Tibial artery (tissue), 4 donors: ENCODE results near the gene DND1.
"Not testable (repeated sequence)": the region's sequence is repeated elsewhere in the genome, so short reads cannot be mapped to it uniquely, and the experiment has no call there.

Experiments
- DNase-seq, 2 donors: peaks; one replicate each; pipeline ENCODE4 v3.0.0-alpha.2; 2019
- H3K27ac ChIP-seq, 2 donors: fragments of 200-600 bp; sonication (generic) in 1 of 2; 1 replicate in 1 of 2; 2 replicates in 1 of 2; pipeline ENCODE4 v1.5.1; 2018 to 2019; ENCODE audit warnings: mild to moderate bottlenecking in 1 of 2
- H3K27me3 ChIP-seq, 2 donors: fragments of 200-600 bp; sonication (generic) in 1 of 2; one replicate each; pipeline versions ENCODE4 v1.5.1 to v1.6.0; 2016 to 2019
- H3K36me3 ChIP-seq, 3 donors: fragments of 200-600 bp; sonication (generic) in 2 of 3; one replicate each; pipeline ENCODE4 v1.5.1; 2016 to 2019; ENCODE audit warnings: mild to moderate bottlenecking in 2 of 3
- H3K4me1 ChIP-seq, 4 donors: fragments of 200-600 bp; sonication (generic) in 2 of 4; 1 replicate in 3 of 4; 2 replicates in 1 of 4; pipeline ENCODE4 v1.5.1; 2016 to 2019
- H3K4me3 ChIP-seq, 2 donors: fragments of 200-600 bp; sonication (generic) in 1 of 2; 1 replicate in 1 of 2; 2 replicates in 1 of 2; pipeline ENCODE4 v1.5.1; 2018 to 2019; ENCODE audit warnings: mild to moderate bottlenecking in 2 of 2
- H3K9me3 ChIP-seq, 3 donors: fragments of 200-600 bp; sonication (generic) in 1 of 3; one replicate each; pipeline ENCODE4 v1.5.1; 2016 to 2019
- CTCF ChIP-seq, 2 experiments: fragments of 200-600 bp in 1 of 2; fragments of 450-650 bp in 1 of 2; IDR thresholded peaks; one replicate each; pipeline ENCODE4 v1.5.1; 2017 to 2019; ENCODE audit warnings: antibody characterized with exemption in 2 of 2, mild to moderate bottlenecking in 1 of 2, moderate library complexity in 1 of 2
- intact Hi-C: fragments of 100-400 bp; cut with DNase I; formaldehyde crosslinking; loops from one replicate; pipeline ENCODE4 v1.15.0; 2023; ENCODE audit warnings: low total_unique reads

The DND1 gene

GRCh38 chr5:140673187-140673976 lies at the start of gene DND1:
Gene DND1, minus strand, starts transcription at chr5:140673576. Its CDS starts 34 bp downstream, at chr5:140673542.
- intact Hi-C loops, result no loop called here
- H3K9me3 ChIP-seq, result no peaks in the 10 kb centered on the region
- H3K27ac ChIP-seq, result no peak within 1 kb of the TSS
- H3K27me3 ChIP-seq, result no peaks in the 10 kb centered on the region
- peak within 1 kb of the TSS in 1 of 2 donors; percentile 13 for H3K4me3 ChIP-seq
- no peak for DNase-seq
- no peak for TF ChIP-seq CTCF (IDR thresholded peaks at IDR 0.05)
- peaks cover 0 to 6% (median 0%) of the 10 kb centered on the region in 4 donors for H3K4me1 ChIP-seq
- peaks cover 49 to 97% (median 71%) of the 10 kb centered on the region in 3 donors for H3K36me3 ChIP-seq

- intact Hi-C loops, H3K9me3 ChIP-seq, H3K36me3 ChIP-seq, H3K27me3 ChIP-seq, DNase-seq, H3K4me3 ChIP-seq, H3K4me1 ChIP-seq, H3K27ac ChIP-seq: not testable (repeated sequence)
These were observed 48.0 kb upstream of the DND1 start for GRCh38 chr5:140721395-140721794.

GRCh38 chr5:140720738-140721137 lies 47.4 kb upstream of the DND1 start:
- H3K9me3 ChIP-seq, intact Hi-C loops, H3K4me1 ChIP-seq: not testable (repeated sequence)

GRCh38 chr5:140718266-140718592 lies 44.9 kb upstream of the DND1 start:
- Histone ChIP-seq H3K4me1 (no peaks in the 10 kb centered on the region), H3K27ac (peak overlapping the region; percentile 9 to 14), H3K4me3 (no peak overlapping the region), H3K9me3 (no peaks in the 10 kb centered on the region), H3K36me3 (no peaks in the 10 kb centered on the region), H3K27me3 (no peaks in the 10 kb centered on the region)
- DNase-seq, result no peak
- no peak for TF ChIP-seq CTCF (IDR thresholded peaks at IDR 0.05)
- intact Hi-C loops, result loop anchor here (10.0 kb wide), 1 partner anchor 153 kb away; the partner anchor contains the start of genes APBB3 and SLC35A4

More at GRCh38 chr5:140720738-140721137, 47.4 kb upstream of the DND1 start:
- not testable (repeated sequence) for H3K27me3 ChIP-seq, H3K36me3 ChIP-seq, H3K27ac ChIP-seq, H3K4me3 ChIP-seq, DNase-seq

GRCh38 chr5:140716238-140716637 lies 42.9 kb upstream of the DND1 start:
- H3K27me3 ChIP-seq, H3K36me3 ChIP-seq, H3K27ac ChIP-seq, H3K4me1 ChIP-seq, H3K4me3 ChIP-seq, DNase-seq, H3K9me3 ChIP-seq: not testable (repeated sequence)
- intact Hi-C loops, result loop anchor here (10.0 kb wide), 1 partner anchor 151 kb away; the partner anchor contains the start of genes APBB3 and SLC35A4

GRCh38 chr5:140713562-140714094 lies 40.3 kb upstream of the DND1 start:
- intact Hi-C loops, result loop anchor here (10.0 kb wide), 1 partner anchor 149 kb away; the partner anchor contains the start of genes APBB3 and SLC35A4
- no peak for TF ChIP-seq CTCF (IDR thresholded peaks at IDR 0.05)

GRCh38 chr5:140711794-140712193 lies 38.4 kb upstream of the DND1 start:
- DNase-seq, result no peak
- H3K9me3 ChIP-seq, result no peaks in the 10 kb centered on the region
- no peak for TF ChIP-seq CTCF (IDR thresholded peaks at IDR 0.05)
- peaks cover 0 to 9% (median 1%) of the 10 kb centered on the region in 4 donors for H3K4me1 ChIP-seq
- intact Hi-C loops, result loop anchor here (10.0 kb wide), 1 partner anchor 147 kb away; the partner anchor contains the start of genes APBB3 and SLC35A4
- no peak overlapping the region for H3K4me3 ChIP-seq
- peaks cover 0 to 11% (median 5%) of the 10 kb centered on the region in 3 donors for H3K36me3 ChIP-seq
- no peaks in the 10 kb centered on the region for H3K27me3 ChIP-seq
- peak overlapping the region; percentile 84 to 94 for H3K27ac ChIP-seq

More at GRCh38 chr5:140713562-140714094, 40.3 kb upstream of the DND1 start:
- DNase-seq, result no peak
- Histone ChIP-seq H3K4me1 (peaks cover 0 to 9% (median 1%) of the 10 kb centered on the region in 4 donors), H3K27me3 (no peaks in the 10 kb centered on the region), H3K27ac (no peak overlapping the region), H3K36me3 (no peaks in the 10 kb centered on the region), H3K9me3 (no peaks in the 10 kb centered on the region), H3K4me3 (no peak overlapping the region)
